ENCODE results near the gene C6orf120. TPM values are rescaled to one million over a fixed set of nuclear protein-coding genes. Genes with fewer than 3 reads are reported as not detected.
A peak's percentile ranks its signal among the peaks of the same experiment; 100 is the strongest.
"Not testable (repeated sequence)": the region's sequence is repeated elsewhere in the genome, so short reads cannot be mapped to it uniquely, and the experiment has no call there.

The C6orf120 gene
- total RNA-seq, 1 experiment from 2014 or later, result 28.0 TPM

- in situ Hi-C loops (cut with HindIII; ENCODE audit: low pct_unique_long_range_greater_than_20kb, low sequenced_read_pairs), result no loop called here
- no peak for DNase-seq (ENCODE audit: low read depth)
Observed at GRCh38 chr6:169671563-169671962, 30.4 kb upstream of the C6orf120 start.

- in situ Hi-C loops (cut with HindIII; ENCODE audit: low pct_unique_long_range_greater_than_20kb, low sequenced_read_pairs), result no loop called here
- no peak for DNase-seq (ENCODE audit: low read depth)
Observed at GRCh38 chr6:169675011-169675410, 26.9 kb upstream of the C6orf120 start.

GRCh38 chr6:169677096-169677495, 24.8 kb upstream of the C6orf120 start:
- DNase-seq (ENCODE audit: low read depth), result no peak
- in situ Hi-C loops (cut with HindIII; ENCODE audit: low pct_unique_long_range_greater_than_20kb, low sequenced_read_pairs), result no loop called here

- no peak for DNase-seq (ENCODE audit: low read depth)
- in situ Hi-C loops (cut with HindIII; ENCODE audit: low pct_unique_long_range_greater_than_20kb, low sequenced_read_pairs), result no loop called here
Observed at GRCh38 chr6:169678342-169678741, 23.6 kb upstream of the C6orf120 start.

- no peak for DNase-seq (ENCODE audit: low read depth)
- in situ Hi-C loops (cut with HindIII; ENCODE audit: low pct_unique_long_range_greater_than_20kb, low sequenced_read_pairs), result no loop called here
Observed at GRCh38 chr6:169684056-169684455, 17.9 kb upstream of the C6orf120 start.

- in situ Hi-C loops (cut with HindIII; ENCODE audit: low pct_unique_long_range_greater_than_20kb, low sequenced_read_pairs), result no loop called here
- no peak for DNase-seq (ENCODE audit: low read depth)
Observed at GRCh38 chr6:169685860-169686259, 16.1 kb upstream of the C6orf120 start.

- in situ Hi-C loops (cut with HindIII; ENCODE audit: low pct_unique_long_range_greater_than_20kb, low sequenced_read_pairs), result no loop called here
- DNase-seq (ENCODE audit: low read depth), result peak; percentile 42
Observed at GRCh38 chr6:169689287-169689686, 12.6 kb upstream of the C6orf120 start.

GRCh38 chr6:169691260-169691659, 10.7 kb upstream of the C6orf120 start:
- no peak for DNase-seq (ENCODE audit: low read depth)
- in situ Hi-C loops (cut with HindIII; ENCODE audit: low pct_unique_long_range_greater_than_20kb, low sequenced_read_pairs), result no loop called here

GRCh38 chr6:169692516-169692915, 9.4 kb upstream of the C6orf120 start:
- in situ Hi-C loops (cut with HindIII; ENCODE audit: low pct_unique_long_range_greater_than_20kb, low sequenced_read_pairs), result no loop called here
- DNase-seq (ENCODE audit: low read depth), result no peak

- DNase-seq (ENCODE audit: low read depth), result no peak
- in situ Hi-C loops (cut with HindIII; ENCODE audit: low pct_unique_long_range_greater_than_20kb, low sequenced_read_pairs), result no loop called here
Observed at GRCh38 chr6:169695131-169695530, 6.8 kb upstream of the C6orf120 start.

- in situ Hi-C loops (cut with HindIII; ENCODE audit: low pct_unique_long_range_greater_than_20kb, low sequenced_read_pairs); DNase-seq (ENCODE audit: low read depth): not testable (repeated sequence)
Observed at GRCh38 chr6:169697115-169697514, 4.8 kb upstream of the C6orf120 start.

GRCh38 chr6:169700296-169700695, 1.6 kb upstream of the C6orf120 start:
- in situ Hi-C loops (cut with HindIII; ENCODE audit: low pct_unique_long_range_greater_than_20kb, low sequenced_read_pairs), result no loop called here
- peak; percentile 22 for DNase-seq (ENCODE audit: low read depth)

GRCh38 chr6:169701311-169701953, 494 bp upstream of the C6orf120 start:
- DNase-seq (ENCODE audit: low read depth), result no peak

GRCh38 chr6:169702840-169703246, 917 bp downstream of the C6orf120 start:
- DNase-seq (ENCODE audit: low read depth), result no peak
- in situ Hi-C loops (cut with HindIII; ENCODE audit: low pct_unique_long_range_greater_than_20kb, low sequenced_read_pairs), result no loop called here

More at GRCh38 chr6:169701311-169701953, 494 bp upstream of the C6orf120 start:
- in situ Hi-C loops (cut with HindIII; ENCODE audit: low pct_unique_long_range_greater_than_20kb, low sequenced_read_pairs), result no loop called here

- in situ Hi-C loops (cut with HindIII; ENCODE audit: low pct_unique_long_range_greater_than_20kb, low sequenced_read_pairs), result no loop called here
- DNase-seq (ENCODE audit: low read depth), result no peak
Observed at GRCh38 chr6:169707772-169708171, 5.8 kb downstream of the C6orf120 start.

GRCh38 chr6:169709293-169709692, 7.4 kb downstream of the C6orf120 start:
- no peak for DNase-seq (ENCODE audit: low read depth)
- in situ Hi-C loops (cut with HindIII; ENCODE audit: low pct_unique_long_range_greater_than_20kb, low sequenced_read_pairs), result no loop called here

- no peak for DNase-seq (ENCODE audit: low read depth)
- in situ Hi-C loops (cut with HindIII; ENCODE audit: low pct_unique_long_range_greater_than_20kb, low sequenced_read_pairs), result no loop called here
Observed at GRCh38 chr6:169710009-169710408, 8.1 kb downstream of the C6orf120 start.

GRCh38 chr6:169714178-169714577, 12.3 kb downstream of the C6orf120 start:
- DNase-seq (ENCODE audit: low read depth), result no peak
- in situ Hi-C loops (cut with HindIII; ENCODE audit: low pct_unique_long_range_greater_than_20kb, low sequenced_read_pairs), result no loop called here

GRCh38 chr6:169714595-169714994, 12.7 kb downstream of the C6orf120 start:
- DNase-seq (ENCODE audit: low read depth), result no peak
- in situ Hi-C loops (cut with HindIII; ENCODE audit: low pct_unique_long_range_greater_than_20kb, low sequenced_read_pairs), result no loop called here

GRCh38 chr6:169719117-169719516, 17.2 kb downstream of the C6orf120 start:
- in situ Hi-C loops (cut with HindIII; ENCODE audit: low pct_unique_long_range_greater_than_20kb, low sequenced_read_pairs), result no loop called here
- no peak for DNase-seq (ENCODE audit: low read depth)

Measured in Caki2 (cell line).